Stimulated activated CD8-positive, alpha-beta memory T cell treated with anti-CD3 and anti-CD28 coated beads, Interleukin-4, amount 100 ng/mL, for 4 hours (primary cell): Measurements from ENCODE around the gene TNS3.

Experiments used
- DNase-seq, 2 donors: peaks; one replicate each; pipeline ENCODE4 v3.0.0-alpha.2; 2020; ENCODE audit warnings: low read depth in 2 of 2, low spot score in 1 of 2

TNS3 gene

GRCh38 chr7:47373871-47374451 lies 207.9 kb downstream of the TNS3 start:
- no peak for DNase-seq

- DNase-seq = no peak
Observed at GRCh38 chr7:47371733-47372368, 210.1 kb downstream of the TNS3 start.

- no peak for DNase-seq
Observed at GRCh38 chr7:47371317-47371716, 210.6 kb downstream of the TNS3 start.

GRCh38 chr7:47370461-47371042 lies 211.4 kb downstream of the TNS3 start:
- no peak for DNase-seq

- DNase-seq = no peak
Observed at GRCh38 chr7:47369736-47370135, 212.2 kb downstream of the TNS3 start.

- no peak for DNase-seq
Observed at GRCh38 chr7:47368190-47368812, 213.6 kb downstream of the TNS3 start.

GRCh38 chr7:47367369-47367768 lies 214.5 kb downstream of the TNS3 start:
- DNase-seq = no peak

GRCh38 chr7:47366960-47367359 lies 215.0 kb downstream of the TNS3 start:
- no peak for DNase-seq

- DNase-seq = no peak
Observed at GRCh38 chr7:47366211-47366610, 215.7 kb downstream of the TNS3 start.

- DNase-seq = no peak
Observed at GRCh38 chr7:47362984-47363383, 218.9 kb downstream of the TNS3 start.

GRCh38 chr7:47361746-47362215 lies 220.1 kb downstream of the TNS3 start:
- no peak for DNase-seq

- DNase-seq = no peak
Observed at GRCh38 chr7:47361236-47361635, 220.7 kb downstream of the TNS3 start.

GRCh38 chr7:47360301-47360900 lies 221.5 kb downstream of the TNS3 start:
- no peak for DNase-seq

GRCh38 chr7:47358944-47359588 lies 222.8 kb downstream of the TNS3 start:
- DNase-seq = no peak

GRCh38 chr7:47358357-47358756 lies 223.6 kb downstream of the TNS3 start:
- no peak for DNase-seq

GRCh38 chr7:47357863-47358262 lies 224.0 kb downstream of the TNS3 start:
- DNase-seq = no peak

- DNase-seq = no peak
Observed at GRCh38 chr7:47357361-47357760, 224.6 kb downstream of the TNS3 start.

GRCh38 chr7:47356261-47356660 lies 225.7 kb downstream of the TNS3 start:
- DNase-seq = no peak

- no peak for DNase-seq
Observed at GRCh38 chr7:47355684-47356083, 226.2 kb downstream of the TNS3 start.

GRCh38 chr7:47354831-47355541 lies 226.9 kb downstream of the TNS3 start:
- DNase-seq = no peak

GRCh38 chr7:47354071-47354470 lies 227.8 kb downstream of the TNS3 start:
- no peak for DNase-seq
